GM12892 (cell line): ENCODE measurements around the gene FAM186B. TPM values are rescaled to one million over a fixed set of nuclear protein-coding genes. Genes with fewer than 3 reads are reported as not detected.
"Not testable (repeated sequence)": the region's sequence is repeated elsewhere in the genome, so short reads cannot be mapped to it uniquely, and the experiment has no call there.

Source experiments
- DNase-seq: peaks from one replicate; pipeline ENCODE4 v3.0.0; 2011; ENCODE audit not compliant: insufficient read length
- FAIRE-seq: peaks from 2 replicates; lab custom pipeline; 2011; peaks lifted over from hg19 to GRCh38; lab: Jason Lieb, UNC
- POLR2A ChIP-seq: IDR thresholded peaks from 2 replicates; pipeline ENCODE4 v1.6.1; 2011; ENCODE audit warnings: low read depth, low read length, control low read depth
- POLR2AphosphoS5 ChIP-seq: IDR thresholded peaks from 2 replicates; pipeline ENCODE4 v1.6.1; 2011; ENCODE audit warnings: low read depth, low read length, control low read depth
- TAF1 ChIP-seq: IDR thresholded peaks from 2 replicates; pipeline ENCODE4 v1.6.1; 2011; ENCODE audit warnings: low read depth, mild to moderate bottlenecking, control low read depth, low read length, borderline replicate concordance
- polyA plus RNA-seq: library from polyadenylated mRNA; unstranded; fragments of >200 nt; gene quantifications from one replicate; pipeline ENCODE4 v1.2.1, GENCODE V29; 2012; ENCODE audit warnings: missing spikeins, inconsistent platforms; ENCODE audit not compliant: missing spikeins

FAM186B gene, protein sequence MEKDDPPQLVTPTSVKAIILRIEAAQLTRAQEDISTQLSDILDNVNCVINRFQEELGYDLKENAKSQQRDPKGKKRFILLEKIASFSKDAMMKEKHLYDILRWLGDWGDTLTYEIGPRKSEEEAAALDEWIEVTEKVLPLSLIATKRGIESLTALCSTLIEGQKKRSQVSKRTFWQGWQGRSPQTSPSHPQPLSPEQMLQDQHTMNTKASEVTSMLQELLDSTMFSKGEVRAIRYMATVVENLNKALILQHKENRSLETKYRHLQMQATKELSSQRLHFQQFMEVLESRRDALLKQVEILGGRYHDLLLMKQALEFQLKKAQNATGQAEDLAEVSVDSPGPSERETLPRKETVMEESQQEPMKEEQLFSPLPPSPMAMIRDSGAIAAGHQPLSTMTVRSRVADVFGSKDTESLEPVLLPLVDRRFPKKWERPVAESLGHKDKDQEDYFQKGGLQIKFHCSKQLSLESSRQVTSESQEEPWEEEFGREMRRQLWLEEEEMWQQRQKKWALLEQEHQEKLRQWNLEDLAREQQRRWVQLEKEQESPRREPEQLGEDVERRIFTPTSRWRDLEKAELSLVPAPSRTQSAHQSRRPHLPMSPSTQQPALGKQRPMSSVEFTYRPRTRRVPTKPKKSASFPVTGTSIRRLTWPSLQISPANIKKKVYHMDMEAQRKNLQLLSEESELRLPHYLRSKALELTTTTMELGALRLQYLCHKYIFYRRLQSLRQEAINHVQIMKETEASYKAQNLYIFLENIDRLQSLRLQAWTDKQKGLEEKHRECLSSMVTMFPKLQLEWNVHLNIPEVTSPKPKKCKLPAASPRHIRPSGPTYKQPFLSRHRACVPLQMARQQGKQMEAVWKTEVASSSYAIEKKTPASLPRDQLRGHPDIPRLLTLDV
- 1.9 TPM for polyA plus RNA-seq

DNA sequence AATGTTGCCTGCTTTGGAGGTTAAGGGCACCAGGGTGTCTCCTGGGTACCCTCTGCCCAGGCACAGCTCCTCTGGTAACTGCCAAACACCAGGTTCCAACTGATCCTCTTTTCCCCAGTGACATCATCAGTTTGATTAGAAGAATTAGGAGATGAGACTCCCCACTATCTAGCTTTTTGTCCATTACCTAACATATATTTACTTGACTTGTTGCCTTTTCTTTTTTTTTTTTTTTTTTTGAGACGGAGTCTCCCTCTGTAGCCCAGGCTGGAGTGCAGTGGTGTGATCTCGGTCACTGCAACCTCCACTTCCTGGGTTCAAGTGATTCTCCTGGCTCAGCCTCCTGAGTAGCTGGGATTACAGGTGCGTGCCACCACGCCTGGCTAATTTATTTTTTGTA, at the start of gene FAM186B:
Gene FAM186B, minus strand, starts transcription at position 101 of the 400 bp plus-strand sequence. CDS start 162 bp downstream, outside the sequence.
- not testable (repeated sequence) for FAIRE-seq, DNase-seq

DNA sequence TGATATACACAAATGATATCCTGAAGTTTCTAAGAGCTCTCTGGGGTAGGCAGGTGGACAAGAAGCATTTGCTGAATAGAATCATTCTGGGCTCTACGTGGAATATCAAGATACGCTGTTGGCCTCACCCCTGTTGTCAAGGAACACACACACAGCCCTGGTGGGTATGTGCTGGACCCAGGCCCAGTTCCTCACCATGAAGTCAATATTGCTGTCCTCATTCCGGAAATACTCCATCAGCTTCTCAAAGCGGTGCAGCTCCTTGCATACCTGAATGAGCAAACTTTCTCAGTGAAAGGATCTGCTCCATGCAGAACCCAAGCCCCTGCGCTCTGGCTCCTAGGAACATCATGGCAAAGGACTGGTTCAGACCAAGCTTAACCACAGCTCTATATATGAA, 49.3 kb upstream of the FAM186B start:
- FAIRE-seq (no peak), DNase-seq (no peak)
- no peak for TF ChIP-seq POLR2A
- no peak for TF ChIP-seq TAF1
- TF ChIP-seq POLR2AphosphoS5: no peak

DNA sequence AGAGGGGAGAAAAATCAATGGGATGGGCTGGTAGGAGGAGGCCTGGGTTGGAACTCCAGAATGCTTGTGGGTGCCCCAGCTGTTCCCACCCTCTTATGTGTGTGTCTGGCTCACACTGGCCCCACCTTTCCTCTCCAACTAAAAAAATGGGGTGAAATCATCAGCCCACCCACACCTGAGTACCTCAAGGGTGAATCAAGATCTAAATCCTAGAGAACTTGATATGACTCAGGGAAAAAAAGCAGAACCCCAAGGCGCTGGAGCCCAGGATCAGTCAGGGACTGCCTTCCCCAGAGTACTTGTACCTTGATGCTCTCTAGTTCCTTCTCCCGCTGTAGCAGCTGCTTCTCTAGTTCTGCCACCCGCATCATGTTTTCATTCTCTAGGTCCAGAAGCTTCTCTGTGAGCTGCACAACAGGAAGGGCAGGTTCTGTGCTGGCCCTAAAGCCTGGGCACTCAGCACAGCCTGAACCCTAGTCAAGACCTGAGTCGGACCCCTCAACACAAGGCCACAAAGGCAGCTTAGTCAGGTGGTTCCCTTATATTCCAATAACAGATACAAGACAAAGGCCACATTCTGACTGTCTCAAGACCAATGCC, 47.6 kb upstream of the FAM186B start:
- FAIRE-seq: no peak
- DNase-seq: no peak
- TF ChIP-seq TAF1 (no peak), POLR2A (no peak), POLR2AphosphoS5 (no peak)

DNA sequence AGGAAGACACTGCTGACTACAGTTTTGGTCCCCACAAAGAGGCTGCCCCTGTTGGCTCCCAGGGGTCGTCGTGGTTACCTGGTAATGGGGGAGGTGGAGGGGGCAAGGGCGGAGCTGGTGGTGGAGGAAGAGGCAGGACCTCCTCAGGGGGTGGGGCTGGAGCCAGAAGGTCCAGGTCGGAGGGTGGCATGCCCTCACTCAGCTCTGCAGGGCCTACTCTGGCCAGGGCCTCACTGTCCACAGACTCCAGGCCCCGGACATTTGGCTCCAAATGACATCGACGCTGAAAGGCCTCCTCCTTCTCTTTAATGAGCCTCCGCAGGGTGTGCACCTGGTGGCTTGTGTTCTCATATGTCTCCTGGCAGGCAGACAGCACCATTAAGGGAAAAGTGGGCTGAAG, 46.4 kb upstream of the FAM186B start:
- no peak for TF ChIP-seq POLR2A
- no peak for TF ChIP-seq POLR2AphosphoS5
- FAIRE-seq (no peak), DNase-seq (no peak)

DNA sequence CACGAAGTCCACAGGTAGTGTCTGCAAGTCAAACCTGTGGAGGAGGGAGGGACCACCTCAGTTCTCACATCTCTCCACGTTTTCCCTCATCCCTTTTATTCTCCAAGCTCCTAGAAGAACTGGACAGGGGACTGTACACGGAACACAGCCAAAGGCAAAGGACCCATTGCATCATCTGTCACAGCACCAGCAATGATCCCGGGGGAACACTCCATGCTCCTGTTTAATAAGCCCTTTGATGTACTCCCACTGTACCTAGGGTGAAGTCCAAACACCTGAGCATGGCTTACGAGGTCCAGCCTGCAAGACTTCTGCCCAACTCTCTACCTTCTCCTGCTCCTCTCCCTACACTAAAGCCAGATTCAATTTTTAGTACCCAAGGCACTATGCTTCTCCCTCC, 44.5 kb upstream of the FAM186B start:
- FAIRE-seq: no peak
- DNase-seq: no peak
- TF ChIP-seq TAF1 (no peak), POLR2AphosphoS5 (no peak), POLR2A (no peak)

DNA sequence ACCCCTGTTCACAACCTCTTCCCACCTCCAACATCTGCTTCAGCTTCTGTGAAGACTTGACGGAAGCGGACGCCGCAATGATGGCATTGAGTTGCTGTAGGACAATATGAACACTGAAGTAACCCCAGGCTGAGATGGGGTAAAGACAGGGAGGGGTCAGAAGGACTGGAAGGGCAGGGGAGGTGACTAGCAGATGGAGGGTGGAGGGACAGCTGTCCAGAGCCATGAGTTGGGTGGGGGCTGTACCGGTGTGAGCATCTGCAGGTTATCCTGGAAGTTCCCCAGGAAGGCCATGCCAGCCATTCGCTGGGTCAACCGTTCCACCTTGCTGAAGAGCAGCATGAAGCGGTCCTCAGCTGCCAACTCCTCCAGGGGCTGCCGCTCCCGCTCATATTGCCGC, 44.0 kb upstream of the FAM186B start:
- DNase-seq (no peak), FAIRE-seq (no peak)
- TF ChIP-seq POLR2A (no peak), POLR2AphosphoS5 (no peak), TAF1 (no peak)

DNA sequence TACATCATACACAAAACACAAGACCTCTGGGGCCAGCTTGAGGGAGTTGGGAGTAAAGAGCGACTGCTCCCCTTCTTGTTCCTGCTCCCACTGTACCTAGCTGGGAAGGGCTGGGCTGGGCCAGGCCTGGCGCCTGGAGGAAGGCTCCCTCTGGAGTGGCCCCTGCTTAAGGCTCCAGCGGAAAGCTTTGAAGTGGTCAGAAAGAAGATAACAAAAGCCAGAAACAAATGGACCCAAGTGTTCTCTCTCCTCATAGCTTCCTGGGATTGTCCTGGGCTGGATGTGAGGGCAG, 43.2 kb upstream of the FAM186B start:
- no peak for FAIRE-seq
- no peak for DNase-seq
- TF ChIP-seq POLR2AphosphoS5: no peak
- TF ChIP-seq TAF1: no peak
- no peak for TF ChIP-seq POLR2A

DNA sequence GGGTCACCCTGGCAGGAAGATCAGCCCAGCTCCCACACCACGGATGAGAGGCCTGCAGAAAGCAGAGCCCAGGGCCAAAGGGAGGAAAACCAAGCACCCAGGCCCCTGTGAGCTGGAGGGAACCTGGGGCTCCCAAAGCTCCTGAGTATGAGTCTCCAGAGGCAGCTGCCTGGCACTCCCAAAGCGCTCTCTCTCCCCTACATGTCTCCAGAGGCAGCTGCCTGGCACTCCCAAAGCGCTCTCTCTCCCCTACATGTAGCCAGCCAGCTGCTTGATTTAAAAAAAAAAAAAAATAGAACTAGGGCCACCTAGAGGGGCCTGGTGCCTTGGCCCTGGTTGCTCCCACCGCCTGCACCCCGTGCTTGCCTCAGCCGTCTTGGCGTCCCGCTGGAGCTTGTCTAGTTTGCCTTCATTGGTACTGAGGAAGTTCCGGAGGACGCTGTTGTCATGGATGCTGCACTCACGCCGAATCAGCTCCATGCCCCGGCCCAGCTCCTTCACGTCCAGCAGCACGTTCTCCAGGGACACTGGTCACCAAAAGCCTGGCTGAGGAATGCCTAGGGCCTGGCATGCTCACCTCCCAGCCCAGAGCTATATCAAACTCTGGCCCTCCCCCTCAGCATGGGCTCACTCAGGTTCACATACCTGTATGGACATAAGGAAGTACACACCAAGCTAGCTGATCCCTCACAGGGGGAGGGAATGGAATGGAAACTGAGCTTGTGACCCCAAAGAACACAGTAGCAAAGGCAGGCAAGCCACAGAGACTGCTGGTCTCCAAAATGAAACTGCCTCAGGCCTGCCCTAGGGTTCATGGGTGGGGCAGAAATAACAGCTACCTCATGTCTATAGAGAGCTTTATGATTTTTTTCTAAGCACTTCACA, 42.6 kb upstream of the FAM186B start:
- TF ChIP-seq POLR2AphosphoS5 (no peak), TAF1 (no peak), POLR2A (no peak)
- FAIRE-seq (no peak), DNase-seq (no peak)

DNA sequence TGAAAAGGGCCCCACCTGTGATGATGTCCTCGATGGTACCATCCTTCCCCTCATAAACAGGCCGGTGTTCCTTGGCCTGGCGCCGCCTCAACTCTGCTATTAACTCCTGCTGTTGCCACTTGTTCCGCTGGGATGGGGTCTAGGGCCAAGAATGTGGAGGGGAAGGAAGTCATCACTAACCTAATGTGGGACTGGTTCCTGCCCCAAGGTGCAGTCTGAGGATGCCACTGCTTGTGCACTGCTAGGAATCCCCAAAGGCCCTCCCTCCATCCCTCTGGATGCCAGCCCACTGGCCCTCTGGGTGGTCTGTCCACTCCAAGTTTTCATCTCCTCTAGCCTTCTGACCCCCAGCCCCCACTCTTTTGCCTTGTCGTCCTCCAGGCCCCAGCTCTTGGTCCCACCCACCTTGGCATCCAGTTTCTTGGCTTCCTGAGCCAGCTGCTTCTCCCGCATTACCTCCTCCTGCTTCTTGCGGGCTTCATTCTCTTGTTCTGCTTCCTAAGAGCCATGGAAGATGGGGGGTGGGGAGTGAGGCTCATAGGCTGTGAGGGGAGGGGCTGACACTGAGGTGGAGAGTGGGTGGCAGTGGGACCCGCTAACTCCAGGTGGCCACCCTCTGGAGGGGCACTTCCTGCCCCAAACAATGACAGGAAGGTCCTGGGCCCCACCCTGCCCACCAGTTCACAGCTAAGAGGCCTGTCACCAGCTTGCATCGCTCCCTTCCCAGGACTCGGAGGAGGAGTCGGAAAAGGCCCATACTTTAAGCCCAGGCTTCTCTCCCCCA, 41.6 kb upstream of the FAM186B start:
- no peak for TF ChIP-seq POLR2A
- no peak for TF ChIP-seq POLR2AphosphoS5
- TF ChIP-seq TAF1: no peak
- no peak for FAIRE-seq
- DNase-seq: no peak

DNA sequence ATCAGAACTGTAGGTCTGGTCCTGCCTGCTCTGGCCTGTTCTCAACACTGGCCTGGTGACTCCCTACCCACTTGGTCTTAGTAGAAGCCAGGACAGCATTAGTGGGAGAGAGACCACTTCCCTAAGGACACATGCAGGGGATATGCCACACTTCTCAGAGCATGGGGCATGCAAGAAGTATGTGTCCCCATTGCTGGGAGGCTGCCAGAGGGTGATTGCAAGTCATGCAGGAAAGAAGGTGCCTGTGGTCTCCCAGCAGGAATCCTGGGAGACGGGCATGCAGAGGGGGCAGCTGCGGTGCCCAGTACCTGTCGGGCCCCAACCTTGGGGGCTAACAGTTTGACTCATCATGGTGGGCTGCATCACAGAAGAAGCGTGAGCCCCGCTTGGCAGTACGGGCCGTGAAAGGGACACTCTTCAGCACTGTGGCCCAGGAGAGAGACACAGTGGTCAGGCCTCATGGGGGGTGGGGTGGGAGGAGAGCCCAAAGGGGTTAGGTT, 40.9 kb upstream of the FAM186B start:
- FAIRE-seq: no peak
- TF ChIP-seq POLR2AphosphoS5: no peak
- no peak for TF ChIP-seq POLR2A
- TF ChIP-seq TAF1: no peak

More for the DNA sequence above, 40.9 kb upstream of the FAM186B start:
- no peak for DNase-seq
